Stomach (tissue), 9 donors: ENCODE measurements around the gene IL18R1. TPM values are rescaled to one million over a fixed set of nuclear protein-coding genes. Genes with fewer than 3 reads are reported as not detected.

Source experiments
- DNase-seq, 2 donors: peaks; one replicate each; pipeline versions ENCODE4 v3.0.0 to v3.0.0-alpha.2; 2013 to 2019
- H3K27ac ChIP-seq, 5 donors: fragments of 200-600 bp in 4 of 5; sonication (generic) in 4 of 5; one replicate each; pipeline ENCODE4 v1.5.1; 2013 to 2019; ENCODE audit warnings: mild to moderate bottlenecking in 1 of 5, moderate library complexity in 1 of 5
- H3K27me3 ChIP-seq, 3 donors: fragments of 200-600 bp; sonication (generic); one replicate each; pipeline ENCODE4 v1.5.1; 2017 to 2019; ENCODE audit warnings: mixed run types in 1 of 3
- H3K36me3 ChIP-seq, 4 donors: fragments of 200-600 bp; sonication (generic); 1 replicate in 3 of 4; 2 replicates in 1 of 4; pipeline ENCODE4 v1.5.1; 2016 to 2019
- H3K4me1 ChIP-seq, 4 donors: fragments of 200-600 bp; sonication (generic); one replicate each; pipeline ENCODE4 v1.5.1; 2016 to 2019
- H3K4me3 ChIP-seq, 4 donors: fragments of 200-600 bp; sonication (generic) in 3 of 4; one replicate each; pipeline ENCODE4 v1.5.1; 2016 to 2019; ENCODE audit warnings: mild to moderate bottlenecking in 1 of 4
- H3K9me3 ChIP-seq, 4 donors: fragments of 200-600 bp; sonication (generic); one replicate each; pipeline ENCODE4 v1.5.1; 2016 to 2019
- CTCF ChIP-seq, 7 experiments: fragments of 450-650 bp in 4 of 7; fragments of 200-600 bp in 3 of 7; sonication (generic) in 3 of 7; IDR thresholded peaks; one replicate each; pipeline ENCODE4 v1.5.1; 2016 to 2019; ENCODE audit warnings: antibody characterized with exemption in 7 of 7, control low read depth in 2 of 7, mild to moderate bottlenecking in 1 of 7
- EP300 ChIP-seq: sonication (generic); formaldehyde crosslinking; IDR thresholded peaks from one replicate; pipeline ENCODE4 v1.6.1; 2017; ENCODE audit warnings: antibody characterized with exemption
- POLR2A ChIP-seq, 4 donors: fragments of 450-650 bp; IDR thresholded peaks; one replicate each; pipeline ENCODE4 v1.6.1; 2016; ENCODE audit warnings: antibody characterized with exemption in 4 of 4, control low read depth in 2 of 4, mild to moderate bottlenecking in 1 of 4, moderate library complexity in 1 of 4
- POLR2AphosphoS5 ChIP-seq, 3 donors: sonication (generic); formaldehyde crosslinking; IDR thresholded peaks; one replicate each; pipeline ENCODE4 v1.6.1; 2016; ENCODE audit warnings: antibody characterized with exemption in 3 of 3
- WGBS, 5 donors: extraction: QIAGEN DNeasy Blood & Tissue Kit in 3 of 5; methylation state at CpG; one replicate each; pipeline versions ENCODE4 v1.1.5 to v1.1.7; 2013 to 2018; 5-methylcytosine and 5-hydroxymethylcytosine counted together
- intact Hi-C: fragments of 100-400 bp; cut with DNase I; formaldehyde crosslinking; loops from one replicate; pipeline ENCODE4 v1.15.1; 2023; ENCODE audit warnings: low total_unique reads
- polyA plus RNA-seq, 3 donors: library from polyadenylated mRNA; stranded (reverse); fragments of 200-250 nt; gene quantifications; one replicate each; pipeline ENCODE4 v1.2.3, GENCODE V29; 2013
- total RNA-seq, 5 donors: library from RNA; depleted of rRNA; stranded (reverse); fragments of >200 nt; gene quantifications; one replicate each; pipeline versions ENCODE4 v1.1.0 to v1.2.3, GENCODE V29; 2014 to 2016
- donor health status: healthy with polysubstance abuse.
- donor health status: Bipolar disorder and iron deficiency.
- donor health status: healthy.

Gene IL18R1
- total and polyA plus RNA-seq, 8 donors: 0.29 to 83.9 (median 2.5) TPM

GRCh38 chr2:102357937-102358336 lies 2.3 kb downstream of the IL18R1 start:
- Histone ChIP-seq H3K9me3 (no peaks in the 10 kb centered on the region), H3K4me3 (peak overlapping the region in 2 of 4 donors; percentile 59 to 85), H3K4me1 (peaks cover 5 to 28% (median 14%) of the 10 kb centered on the region in 4 donors), H3K36me3 (peaks cover 0 to 3% (median 0%) of the 10 kb centered on the region in 4 donors), H3K27ac (peak overlapping the region in 2 of 5 donors; percentile 87 to 90), H3K27me3 (no peaks in the 10 kb centered on the region)
- TF ChIP-seq CTCF (IDR thresholded peaks at IDR 0.05) (no peak), POLR2AphosphoS5 (IDR thresholded peaks at IDR 0.05) (no peak), EP300 (no peak), POLR2A (IDR thresholded peaks at IDR 0.05) (no peak)
- intact Hi-C loops: no loop called here
- DNase-seq: no peak
- WGBS, 5 donors: 36 to 58% (median 52%) methylated on average over 2 of the region's 2 CpGs

GRCh38 chr2:102358496-102358895 lies 2.9 kb downstream of the IL18R1 start:
- intact Hi-C loops: no loop called here
- no peak for DNase-seq
- peak overlapping the region in 2 of 5 donors; percentile 87 to 90 for H3K27ac ChIP-seq

GRCh38 chr2:102359527-102359926 lies 3.9 kb downstream of the IL18R1 start:
- no peak for DNase-seq
- TF ChIP-seq POLR2A (IDR thresholded peaks at IDR 0.05): no peak
- TF ChIP-seq POLR2AphosphoS5 (IDR thresholded peaks at IDR 0.05): no peak
- TF ChIP-seq EP300: no peak
- H3K36me3 ChIP-seq: peaks cover 0 to 19% (median 7%) of the 10 kb centered on the region in 4 donors
- no peak overlapping the region for H3K4me3 ChIP-seq
- H3K27me3 ChIP-seq: no peaks in the 10 kb centered on the region
- WGBS, 5 donors: 80 to 91% (median 89%) methylated on average over 3 of the region's 3 CpGs
- peaks cover 5 to 28% (median 14%) of the 10 kb centered on the region in 4 donors for H3K4me1 ChIP-seq
- intact Hi-C loops: no loop called here
- H3K9me3 ChIP-seq: no peaks in the 10 kb centered on the region
- H3K27ac ChIP-seq: no peak overlapping the region

More at GRCh38 chr2:102358496-102358895, 2.9 kb downstream of the IL18R1 start:
- peak overlapping the region in 2 of 4 donors; percentile 59 to 85 for H3K4me3 ChIP-seq
- H3K9me3 ChIP-seq: no peaks in the 10 kb centered on the region
- H3K36me3 ChIP-seq: peaks cover 0 to 9% (median 2%) of the 10 kb centered on the region in 4 donors
- TF ChIP-seq CTCF (IDR thresholded peaks at IDR 0.05) (no peak), EP300 (no peak), POLR2A (IDR thresholded peaks at IDR 0.05) (no peak), POLR2AphosphoS5 (IDR thresholded peaks at IDR 0.05) (no peak)
- 84 to 91% (median 88%) methylated on average over 8 of the region's 8 CpGs for WGBS, 5 donors
- H3K4me1 ChIP-seq: peaks cover 5 to 28% (median 14%) of the 10 kb centered on the region in 4 donors
- no peaks in the 10 kb centered on the region for H3K27me3 ChIP-seq

GRCh38 chr2:102361632-102362241 lies 6.1 kb downstream of the IL18R1 start:
- H3K4me1 ChIP-seq: peaks cover 0 to 14% (median 5%) of the 10 kb centered on the region in 4 donors

More at GRCh38 chr2:102361632-102362241, 6.1 kb downstream of the IL18R1 start:
- H3K4me3 ChIP-seq: no peak overlapping the region
- H3K27ac ChIP-seq: peak overlapping the region in 1 of 5 donors; percentile 1
- intact Hi-C loops: no loop called here
- H3K36me3 ChIP-seq: peaks cover 0 to 33% (median 26%) of the 10 kb centered on the region in 4 donors
- TF ChIP-seq POLR2A (IDR thresholded peaks at IDR 0.05) (no peak), CTCF (IDR thresholded peaks at IDR 0.05) (no peak), POLR2AphosphoS5 (IDR thresholded peaks at IDR 0.05) (no peak), EP300 (no peak)
- WGBS, 5 donors: 69 to 86% (median 76%) methylated on average over 5 of the region's 5 CpGs
- H3K9me3 ChIP-seq: peaks cover 0 to 15% (median 14%) of the 10 kb centered on the region in 4 donors
- no peaks in the 10 kb centered on the region for H3K27me3 ChIP-seq
- no peak for DNase-seq
